GM10266 (cell line): ENCODE results near the gene RCBTB1.

Experiments
- DNase-seq: peaks from one replicate; pipeline ENCODE4 v3.0.0; 2012; ENCODE audit errors: extremely low spot score
- CTCF ChIP-seq: IDR thresholded peaks from 2 replicates; pipeline ENCODE4 v1.5.1; 2012; ENCODE audit warnings: mild to moderate bottlenecking, low read depth; ENCODE audit not compliant: control insufficient read depth, insufficient read depth; ENCODE audit errors: missing control alignments

RCBTB1 gene

GRCh38 chr13:49528161-49528560, 57.2 kb downstream of the RCBTB1 start:
- DNase-seq, result no peak

DNA sequence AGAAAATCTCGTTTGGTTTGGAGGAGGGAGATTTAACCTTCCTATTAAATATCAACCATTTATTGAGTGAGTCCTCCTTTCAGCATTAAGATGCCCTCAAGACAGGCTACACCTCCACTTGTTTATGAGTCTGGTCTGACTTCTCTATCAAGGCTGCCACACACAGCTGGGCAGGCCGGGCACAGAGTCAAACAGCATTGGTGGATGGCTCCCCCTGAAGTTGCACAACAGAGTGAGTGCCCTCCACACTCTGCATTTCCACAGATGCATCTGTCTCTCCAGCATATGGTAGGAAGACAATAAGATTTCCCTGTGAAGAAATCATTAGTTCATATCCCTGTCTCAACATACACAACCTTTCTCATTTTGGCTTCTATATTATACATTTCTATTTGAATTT, 58.2 kb downstream of the RCBTB1 start:
- no peak for TF ChIP-seq CTCF
- DNase-seq, result no peak

More at GRCh38 chr13:49528161-49528560, 57.2 kb downstream of the RCBTB1 start:
- TF ChIP-seq CTCF, result no peak

DNA sequence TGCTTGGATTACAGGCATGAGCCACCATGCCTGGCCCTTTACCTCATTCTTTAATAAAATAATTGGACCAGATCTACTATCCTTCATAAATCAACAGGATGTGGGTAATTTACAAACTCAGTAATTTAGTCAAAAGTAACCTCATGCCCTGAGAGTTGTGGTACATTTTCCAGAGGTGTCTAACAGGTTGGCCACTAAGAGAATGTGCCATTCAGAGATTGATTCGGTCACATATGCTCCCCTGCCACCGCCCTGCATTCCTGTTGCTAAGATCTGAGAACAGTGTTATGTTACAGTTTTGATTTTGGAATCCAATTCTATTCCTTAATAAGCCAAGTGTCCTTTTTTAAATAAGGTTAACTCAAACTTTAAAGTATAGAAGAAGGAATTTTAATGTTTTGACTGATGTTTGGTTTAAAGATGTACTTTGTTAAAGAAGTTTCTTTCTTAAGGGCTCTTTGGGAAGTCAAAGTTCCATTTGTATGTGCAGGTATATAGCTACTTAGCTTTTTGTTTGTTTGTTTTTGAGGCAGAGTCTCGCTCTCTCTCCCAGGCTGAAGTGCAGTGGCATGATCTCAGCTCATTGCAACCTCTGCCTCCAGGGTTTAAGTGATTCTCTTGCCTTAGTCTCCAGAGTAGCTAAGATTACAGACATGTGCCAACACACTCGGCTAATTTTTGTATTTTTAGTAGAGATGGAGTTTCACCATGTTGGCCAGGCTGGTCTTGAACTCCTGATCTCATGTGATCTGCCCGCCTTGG, 60.4 kb downstream of the RCBTB1 start:
- no peak for DNase-seq
- TF ChIP-seq CTCF, result no peak

- TF ChIP-seq CTCF, result no peak
- DNase-seq, result no peak
These were observed 64.1 kb downstream of the RCBTB1 start for GRCh38 chr13:49521224-49521623.

- DNase-seq, result no peak
- peak; percentile 6 for TF ChIP-seq CTCF
These were observed 67.9 kb downstream of the RCBTB1 start for GRCh38 chr13:49517461-49517860.

DNA sequence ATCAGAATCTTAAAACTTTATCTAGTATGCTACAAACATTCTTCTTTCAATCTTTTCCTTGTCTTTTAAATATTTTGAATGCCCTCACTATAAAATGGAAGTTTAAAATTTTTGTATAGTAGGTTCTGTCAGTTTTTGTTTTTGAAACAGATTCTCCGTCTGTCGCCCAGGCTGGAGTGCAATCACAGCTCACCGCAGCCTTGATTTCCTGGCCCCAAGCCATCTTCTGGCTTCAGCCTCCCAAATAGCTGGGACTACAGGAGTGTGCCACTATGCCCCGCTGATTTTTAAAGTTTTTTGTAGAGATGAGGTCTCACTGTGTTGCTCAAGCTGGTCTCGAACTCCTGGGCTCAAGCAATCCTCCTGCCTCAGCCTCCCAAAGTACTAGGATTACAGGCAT, 68.9 kb downstream of the RCBTB1 start:
- no peak for DNase-seq
- TF ChIP-seq CTCF, result no peak

GRCh38 chr13:49512578-49512977, 72.8 kb downstream of the RCBTB1 start:
- no peak for TF ChIP-seq CTCF
- no peak for DNase-seq
